Neural progenitor cell (in vitro differentiated cells): ENCODE measurements around the gene FHAD1. TPM values are rescaled to one million over a fixed set of nuclear protein-coding genes. Genes with fewer than 3 reads are reported as not detected.
"Not testable (repeated sequence)": the region's sequence is repeated elsewhere in the genome, so short reads cannot be mapped to it uniquely, and the experiment has no call there.

ENCODE experiments used
- DNase-seq: peaks from one replicate; pipeline ENCODE4 v3.0.0-alpha.2; 2016; ENCODE audit warnings: low spot score
- H2AFZ ChIP-seq: fragments of 200-600 bp; sonication (generic); replicated peaks from 2 replicates; pipeline ENCODE4 v1.6.1; 2016; ENCODE audit warnings: antibody characterized with exemption
- H3F3A ChIP-seq: fragments of 200-600 bp; sonication (generic); 2 replicates; pipeline ENCODE4 v1.6.1; 2016; ENCODE audit warnings: antibody characterized with exemption, low read depth
- H3K27ac ChIP-seq: fragments of 200-600 bp; sonication (generic); 2 replicates; pipeline ENCODE4 v1.5.1; 2016; ENCODE audit warnings: mild to moderate bottlenecking
- H3K27me3 ChIP-seq: fragments of 200-600 bp; sonication (generic); 2 replicates; pipeline ENCODE4 v1.6.1; 2016; ENCODE audit warnings: mild to moderate bottlenecking, moderate library complexity
- H3K36me3 ChIP-seq: fragments of 200-600 bp; sonication (generic); 2 replicates; pipeline ENCODE4 v1.5.1; 2016
- H3K4me1 ChIP-seq: fragments of 200-600 bp; sonication (generic); 2 replicates; pipeline ENCODE4 v1.6.1; 2016; ENCODE audit warnings: mixed run types
- H3K4me2 ChIP-seq: fragments of 200-600 bp; sonication (generic); 2 replicates; pipeline ENCODE4 v1.6.1; 2016
- H3K4me3 ChIP-seq: fragments of 200-600 bp; sonication (generic); 2 replicates; pipeline ENCODE4 v1.5.1; 2016
- H3K79me2 ChIP-seq: fragments of 200-600 bp; sonication (generic); 2 replicates; pipeline ENCODE4 v1.6.1; 2016; ENCODE audit warnings: low read depth
- H3K9ac ChIP-seq: fragments of 200-600 bp; sonication (generic); 2 replicates; pipeline ENCODE4 v1.6.1; 2016
- H3K9me3 ChIP-seq: fragments of 200-600 bp; sonication (generic); 2 replicates; pipeline ENCODE4 v1.5.1; 2016; ENCODE audit warnings: low read depth
- H4K20me1 ChIP-seq: fragments of 200-600 bp; sonication (generic); 2 replicates; pipeline ENCODE4 v1.6.1; 2016; ENCODE audit warnings: low read depth
- H3K27ac Mint-ChIP-seq: 3 replicates; pipeline ENCODE4 v1.8.0; 2021; ENCODE audit warnings: mixed read lengths
- H3K27me3 Mint-ChIP-seq: 2 replicates; pipeline ENCODE4 v1.8.0; 2022; ENCODE audit warnings: low read depth, mild to moderate bottlenecking, inconsistent platforms, moderate library complexity, mixed read lengths; ENCODE audit not compliant: insufficient read depth
- H3K36me3 Mint-ChIP-seq: 3 replicates; pipeline ENCODE4 v1.8.0; 2021; ENCODE audit warnings: mixed read lengths
- H3K4me1 Mint-ChIP-seq: 3 replicates; pipeline ENCODE4 v1.8.0; 2021; ENCODE audit warnings: mixed read lengths
- H3K4me3 Mint-ChIP-seq: 3 replicates; pipeline ENCODE4 v1.8.0; 2021; ENCODE audit warnings: mild to moderate bottlenecking, moderate library complexity, mixed read lengths
- H3K9me3 Mint-ChIP-seq: 3 replicates; pipeline ENCODE4 v1.8.0; 2020; ENCODE audit warnings: mixed read lengths
- EZH2 ChIP-seq: fragments of 200-600 bp; sonication (generic); IDR thresholded peaks from 2 replicates; pipeline ENCODE4 v1.6.1; 2017; ENCODE audit warnings: antibody characterized with exemption, mild to moderate bottlenecking, moderate library complexity
- EZH2phosphoT487 ChIP-seq: fragments of 200-600 bp; sonication (generic); IDR thresholded peaks from 2 replicates; pipeline ENCODE4 v1.6.1; 2017; ENCODE audit warnings: antibody characterized with exemption
- total RNA-seq: library from RNA; depleted of rRNA; stranded (reverse); fragments of >200 nt; gene quantifications from 2 replicates; pipeline ENCODE4 v1.2.3, GENCODE V29; 2015; ENCODE audit warnings: low replicate concordance
- TF ChIP-seq, protein P1 (sequence below): fragments of 200-600 bp; sonication (generic); IDR thresholded peaks from 2 replicates; pipeline ENCODE4 v1.5.1; 2017; ENCODE audit warnings: antibody characterized with exemption, mild to moderate bottlenecking

Gene FHAD1
- total RNA-seq, 1 donor from 2014 or later: 9.1 TPM

DNA sequence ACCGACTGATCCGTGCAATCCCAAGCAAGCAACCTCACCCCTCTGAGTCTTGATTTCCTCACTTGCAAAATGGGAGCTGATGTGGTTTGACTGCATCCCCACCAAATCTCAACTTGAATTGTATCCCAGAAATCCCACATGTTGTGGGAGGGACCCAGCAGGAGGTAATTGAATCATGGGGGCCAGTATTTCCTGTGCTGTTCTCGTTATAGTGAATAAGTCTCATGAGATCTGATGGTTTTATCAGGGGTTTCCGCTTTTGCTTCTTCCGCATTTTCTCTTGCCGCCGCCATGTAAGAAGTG, 58.4 kb downstream of the FHAD1 start:
- no peak overlapping the region for H3K4me3 Mint-ChIP-seq
- Histone ChIP-seq H3K9me3 (no peaks in the 10 kb centered on the region), H3K4me3 (no peak overlapping the region), H3K4me1 (no peaks in the 10 kb centered on the region), H3K36me3 (no peaks in the 10 kb centered on the region), H2AFZ (no peak overlapping the region), H3K4me2 (no peak overlapping the region), H3F3A (no peaks in the 10 kb centered on the region), H3K27me3 (no peaks in the 10 kb centered on the region), H4K20me1 (no peaks in the 10 kb centered on the region), H3K9ac (no peak overlapping the region), H3K27ac (no peak overlapping the region), H3K79me2 (no peaks in the 10 kb centered on the region)
- DNase-seq: no peak
- H3K9me3 Mint-ChIP-seq: peaks cover 24% of the 10 kb centered on the region
- peaks cover 6% of the 10 kb centered on the region for H3K36me3 Mint-ChIP-seq
- TF ChIP-seq, protein P1, sequence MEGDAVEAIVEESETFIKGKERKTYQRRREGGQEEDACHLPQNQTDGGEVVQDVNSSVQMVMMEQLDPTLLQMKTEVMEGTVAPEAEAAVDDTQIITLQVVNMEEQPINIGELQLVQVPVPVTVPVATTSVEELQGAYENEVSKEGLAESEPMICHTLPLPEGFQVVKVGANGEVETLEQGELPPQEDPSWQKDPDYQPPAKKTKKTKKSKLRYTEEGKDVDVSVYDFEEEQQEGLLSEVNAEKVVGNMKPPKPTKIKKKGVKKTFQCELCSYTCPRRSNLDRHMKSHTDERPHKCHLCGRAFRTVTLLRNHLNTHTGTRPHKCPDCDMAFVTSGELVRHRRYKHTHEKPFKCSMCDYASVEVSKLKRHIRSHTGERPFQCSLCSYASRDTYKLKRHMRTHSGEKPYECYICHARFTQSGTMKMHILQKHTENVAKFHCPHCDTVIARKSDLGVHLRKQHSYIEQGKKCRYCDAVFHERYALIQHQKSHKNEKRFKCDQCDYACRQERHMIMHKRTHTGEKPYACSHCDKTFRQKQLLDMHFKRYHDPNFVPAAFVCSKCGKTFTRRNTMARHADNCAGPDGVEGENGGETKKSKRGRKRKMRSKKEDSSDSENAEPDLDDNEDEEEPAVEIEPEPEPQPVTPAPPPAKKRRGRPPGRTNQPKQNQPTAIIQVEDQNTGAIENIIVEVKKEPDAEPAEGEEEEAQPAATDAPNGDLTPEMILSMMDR: no peak
- TF ChIP-seq EZH2: no peak
- TF ChIP-seq EZH2phosphoT487: no peak
- no peak overlapping the region for H3K27ac Mint-ChIP-seq
- peaks cover 14% of the 10 kb centered on the region for H3K4me1 Mint-ChIP-seq
- peaks cover 2% of the 10 kb centered on the region for H3K27me3 Mint-ChIP-seq

DNA sequence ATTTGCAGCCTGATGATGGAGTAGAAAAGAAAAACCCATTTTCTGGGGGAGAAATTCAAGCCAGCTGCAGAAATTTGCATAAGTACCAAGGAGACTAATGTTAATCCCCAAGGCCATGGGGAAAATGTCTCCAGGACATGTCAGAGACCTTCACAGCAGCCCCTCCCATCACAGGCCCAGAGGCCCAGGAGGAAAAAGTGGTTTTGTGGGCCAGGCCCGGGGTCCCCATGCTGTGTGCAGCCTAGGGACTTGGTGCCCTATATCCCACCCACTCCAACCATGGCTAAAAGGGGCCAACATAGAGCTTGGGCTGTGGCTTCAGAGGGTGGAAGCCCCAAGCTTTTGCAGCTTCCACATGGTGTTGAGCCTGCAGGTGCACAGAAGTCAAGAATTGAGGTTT, 59.3 kb downstream of the FHAD1 start:
- not testable (repeated sequence) for H3K27me3 ChIP-seq, H2AFZ ChIP-seq, DNase-seq, H3K36me3 ChIP-seq, H3K27ac Mint-ChIP-seq, H3K9ac ChIP-seq, H3K9me3 ChIP-seq, H3K79me2 ChIP-seq, H3K36me3 Mint-ChIP-seq, H3K4me2 ChIP-seq, H3K27ac ChIP-seq, H3K4me3 ChIP-seq, H3K27me3 Mint-ChIP-seq, H3K4me1 ChIP-seq, H3K4me3 Mint-ChIP-seq, H4K20me1 ChIP-seq, H3F3A ChIP-seq
- Mint-ChIP-seq H3K9me3 (peaks cover 24% of the 10 kb centered on the region), H3K4me1 (peaks cover 14% of the 10 kb centered on the region)

DNA sequence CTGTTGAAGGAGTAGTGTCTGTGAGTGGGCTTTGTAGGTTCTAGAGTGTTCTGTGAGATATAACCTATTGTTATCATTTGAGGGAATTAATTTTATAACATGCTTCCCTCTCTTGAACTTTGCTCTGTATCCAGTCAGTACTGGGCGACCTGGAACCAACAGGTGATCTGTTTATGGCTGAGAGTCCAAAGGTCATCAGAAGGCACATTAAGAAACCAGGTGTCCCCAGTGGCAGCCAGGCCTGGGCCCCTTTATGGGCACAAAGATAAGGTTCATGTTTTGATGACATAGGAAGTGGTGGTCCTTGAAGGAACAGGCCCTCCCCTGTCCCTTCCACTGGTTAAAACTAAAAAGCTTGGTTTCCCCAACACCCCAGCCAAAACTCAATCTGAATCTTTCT, 61.1 kb downstream of the FHAD1 start:
- no peak overlapping the region for H3K27ac ChIP-seq
- no peak overlapping the region for H2AFZ ChIP-seq
- peaks cover 24% of the 10 kb centered on the region for H3K9me3 Mint-ChIP-seq
- H3K9me3 ChIP-seq: no peaks in the 10 kb centered on the region
- no peak overlapping the region for H3K4me3 ChIP-seq
- no peak overlapping the region for H3K4me3 Mint-ChIP-seq
- no peaks in the 10 kb centered on the region for H4K20me1 ChIP-seq
- no peak for DNase-seq
- H3K36me3 ChIP-seq: no peaks in the 10 kb centered on the region
- H3K27me3 Mint-ChIP-seq: no peaks in the 10 kb centered on the region
- H3K4me1 Mint-ChIP-seq: peaks cover 14% of the 10 kb centered on the region
- TF ChIP-seq EZH2 (no peak), EZH2phosphoT487 (no peak)
- TF ChIP-seq, protein P1: no peak
- no peaks in the 10 kb centered on the region for H3F3A ChIP-seq
- H3K36me3 Mint-ChIP-seq: peaks cover 6% of the 10 kb centered on the region
- H3K27ac Mint-ChIP-seq: no peak overlapping the region
- no peak overlapping the region for H3K9ac ChIP-seq
- no peak overlapping the region for H3K4me2 ChIP-seq
- H3K4me1 ChIP-seq: no peaks in the 10 kb centered on the region
- H3K27me3 ChIP-seq: no peaks in the 10 kb centered on the region
- no peaks in the 10 kb centered on the region for H3K79me2 ChIP-seq

DNA sequence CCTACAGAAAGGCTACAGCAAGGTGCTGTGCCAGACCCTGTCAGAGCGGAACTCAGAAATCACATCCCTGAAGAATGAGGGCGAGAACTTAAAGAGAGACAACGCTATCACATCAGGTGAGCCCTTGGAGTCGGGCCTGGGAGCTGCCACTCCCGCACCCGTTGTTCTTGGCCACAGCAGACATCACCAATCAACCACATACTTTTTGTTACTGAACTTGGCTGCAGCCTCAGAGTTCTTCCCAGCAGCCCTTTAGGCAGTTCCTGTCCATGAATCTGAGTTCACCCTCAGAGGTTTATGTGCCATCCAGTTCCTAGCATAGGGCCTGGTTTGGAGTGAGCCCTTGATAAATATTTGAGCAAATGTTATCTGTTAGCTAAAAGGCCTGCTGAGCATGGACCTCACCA, 61.6 kb downstream of the FHAD1 start:
- no peak overlapping the region for H3K27ac ChIP-seq
- no peak overlapping the region for H3K27ac Mint-ChIP-seq
- no peaks in the 10 kb centered on the region for H3K9me3 ChIP-seq
- no peaks in the 10 kb centered on the region for H3K4me1 ChIP-seq
- TF ChIP-seq EZH2: no peak
- no peak for TF ChIP-seq EZH2phosphoT487
- TF ChIP-seq, protein P1: no peak
- no peaks in the 10 kb centered on the region for H3F3A ChIP-seq
- H3K9ac ChIP-seq: no peak overlapping the region
- H4K20me1 ChIP-seq: no peaks in the 10 kb centered on the region
- H3K9me3 Mint-ChIP-seq: peaks cover 24% of the 10 kb centered on the region
- H2AFZ ChIP-seq: no peak overlapping the region
- H3K27me3 ChIP-seq: no peaks in the 10 kb centered on the region
- H3K4me3 ChIP-seq: no peak overlapping the region
- no peaks in the 10 kb centered on the region for H3K27me3 Mint-ChIP-seq
- no peaks in the 10 kb centered on the region for H3K79me2 ChIP-seq
- no peaks in the 10 kb centered on the region for H3K36me3 ChIP-seq
- peaks cover 14% of the 10 kb centered on the region for H3K4me1 Mint-ChIP-seq
- H3K4me3 Mint-ChIP-seq: no peak overlapping the region
- no peak for DNase-seq
- peaks cover 6% of the 10 kb centered on the region for H3K36me3 Mint-ChIP-seq
- H3K4me2 ChIP-seq: no peak overlapping the region
